Stimulated activated CD4-positive, alpha-beta T cell treated with anti-CD3 and anti-CD28 coated beads, Interleukin-1b, Interleukin-23, amount 100 ng/mL, for 1 hour (primary cell): ENCODE results near the gene COL7A1.
A peak's percentile ranks its signal among the peaks of the same experiment; 100 is the strongest.

ENCODE experiments used
- DNase-seq, 2 donors: peaks; one replicate each; pipeline ENCODE4 v3.0.0-alpha.2; 2020; ENCODE audit warnings: low read depth in 2 of 2

COL7A1 gene

GRCh38 chr3:48595075-48595525 is at the start of gene COL7A1:
TSS of gene COL7A1 (minus strand) at chr3:48595329. CDS start at chr3:48595159, 170 bp downstream.
- DNase-seq = no peak

- DNase-seq = no peak
Observed at GRCh38 chr3:48642605-48643004, 47.5 kb upstream of the COL7A1 start.

DNA sequence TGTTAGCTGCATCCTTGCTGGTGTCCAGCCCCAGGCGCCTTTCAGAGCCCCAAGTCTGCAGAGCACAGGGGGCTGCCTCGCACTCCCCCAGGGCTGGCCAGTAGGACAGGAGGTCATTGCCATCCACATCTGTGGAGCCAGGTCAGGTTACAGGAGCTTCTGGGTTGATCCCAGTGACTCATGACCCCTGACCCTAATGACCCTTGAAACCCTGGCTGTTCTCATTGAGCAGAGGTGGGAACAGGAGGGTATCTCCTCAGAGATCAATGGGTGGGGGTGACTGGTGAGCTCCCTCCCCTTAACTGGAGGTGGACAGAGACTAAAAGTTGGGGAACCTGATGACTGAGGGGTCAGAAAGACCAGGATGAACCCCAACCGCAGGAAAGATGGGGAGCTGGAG is 46.3 kb upstream of the COL7A1 start:
- DNase-seq = no peak

GRCh38 chr3:48639944-48640606 is 44.9 kb upstream of the COL7A1 start:
- DNase-seq = no peak

- no peak for DNase-seq
Observed at GRCh38 chr3:48637305-48637704, 42.2 kb upstream of the COL7A1 start.

- no peak for DNase-seq
Observed at GRCh38 chr3:48636149-48636655, 41.1 kb upstream of the COL7A1 start.

- DNase-seq = peak; percentile 77 to 84
Observed at GRCh38 chr3:48635222-48636021, 40.3 kb upstream of the COL7A1 start, which contains the start of gene SLC26A6. TSS of gene SLC26A6 (minus strand) at chr3:48635461. CDS start at chr3:48635393, 68 bp downstream.

- peak in 1 of 2 donors; percentile 30 for DNase-seq
Observed at GRCh38 chr3:48634661-48635221, 39.6 kb upstream of the COL7A1 start.

DNA sequence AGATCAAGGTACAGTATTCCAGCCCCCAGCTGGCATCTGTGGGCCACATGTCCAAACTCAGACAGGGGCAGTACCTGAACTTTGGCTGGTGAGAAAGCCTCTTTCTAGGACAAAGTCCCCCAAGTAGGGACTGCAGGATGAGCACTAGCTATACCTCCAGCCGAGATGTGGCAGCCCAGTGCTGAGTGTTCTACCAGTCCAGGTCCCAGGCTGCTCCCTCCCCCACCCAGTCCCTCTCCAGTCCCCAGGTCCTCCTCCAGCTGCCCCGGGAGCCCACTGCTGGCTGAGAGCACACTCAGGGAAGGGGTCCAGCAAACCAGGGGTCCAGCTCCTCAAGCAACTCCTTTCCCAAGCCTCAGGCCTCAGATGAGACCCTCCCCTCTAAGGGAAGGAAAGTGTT is 38.6 kb upstream of the COL7A1 start:
- DNase-seq = no peak

GRCh38 chr3:48633256-48633655 is 38.1 kb upstream of the COL7A1 start:
- no peak for DNase-seq

GRCh38 chr3:48631516-48632448 is 36.7 kb upstream of the COL7A1 start:
- DNase-seq = no peak

DNA sequence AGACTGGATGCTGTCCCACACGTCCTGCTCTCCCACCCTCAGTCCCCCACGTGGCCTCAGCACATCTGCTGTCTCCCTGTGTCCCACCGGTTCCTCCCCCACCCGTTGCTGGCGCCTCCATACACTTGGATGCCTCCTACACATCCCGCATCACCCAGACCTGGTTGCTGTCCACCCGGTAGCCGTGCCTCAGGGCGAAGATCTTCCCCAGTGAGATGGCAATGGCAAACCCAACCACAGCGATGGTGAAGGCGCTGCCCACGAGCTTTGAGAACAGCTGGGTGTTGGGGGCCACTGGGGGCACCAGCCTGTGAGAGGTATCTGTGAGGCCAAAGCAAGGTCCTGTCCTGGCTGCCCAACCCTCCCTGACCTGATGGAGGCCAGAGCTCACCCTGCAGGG is 35.7 kb upstream of the COL7A1 start:
- DNase-seq = no peak

DNA sequence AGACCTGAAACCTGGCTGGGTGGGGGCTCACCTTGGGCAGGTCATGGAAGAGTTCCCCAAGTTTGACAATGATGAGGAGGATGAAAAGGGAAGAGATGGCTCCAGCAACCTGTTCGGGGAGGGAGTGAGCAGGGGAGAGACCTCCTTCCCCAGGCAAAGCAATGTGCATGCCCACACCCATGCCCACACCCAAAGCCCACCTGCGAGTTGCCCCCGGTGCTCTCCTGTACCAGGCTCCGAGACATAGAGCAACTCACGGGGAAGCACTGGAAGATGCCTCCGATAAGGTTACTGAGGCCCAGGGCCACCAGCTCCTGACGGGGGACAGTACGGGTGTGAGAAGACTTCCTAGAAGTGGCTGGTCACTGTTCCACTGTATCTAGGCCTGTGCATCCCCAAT is 35.3 kb upstream of the COL7A1 start:
- no peak for DNase-seq

GRCh38 chr3:48629894-48630293 is 34.8 kb upstream of the COL7A1 start:
- no peak for DNase-seq

GRCh38 chr3:48628277-48629017 is 33.3 kb upstream of the COL7A1 start:
- DNase-seq = no peak

DNA sequence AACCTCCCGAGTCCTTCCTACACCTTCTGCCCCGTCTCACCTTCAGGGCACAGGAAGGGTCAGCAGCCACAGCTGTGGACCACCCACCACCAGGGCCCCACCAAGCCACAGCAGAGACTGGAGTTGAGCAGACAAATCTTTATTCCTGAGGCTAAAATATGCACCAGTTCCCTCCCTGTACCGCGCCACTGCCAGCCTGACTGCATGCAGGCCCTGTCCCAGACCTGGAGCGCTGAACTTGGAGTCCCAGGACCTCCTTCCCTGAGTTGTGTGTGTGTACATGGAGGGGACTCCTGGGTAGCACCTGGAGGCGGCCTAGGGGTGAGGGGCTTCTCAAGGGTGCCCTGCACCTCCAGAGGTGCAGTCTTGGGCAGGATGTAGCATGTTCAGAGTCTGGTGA is 30.5 kb upstream of the COL7A1 start:
- no peak for DNase-seq

- no peak for DNase-seq
Observed at GRCh38 chr3:48624767-48625166, 29.6 kb upstream of the COL7A1 start.

DNA sequence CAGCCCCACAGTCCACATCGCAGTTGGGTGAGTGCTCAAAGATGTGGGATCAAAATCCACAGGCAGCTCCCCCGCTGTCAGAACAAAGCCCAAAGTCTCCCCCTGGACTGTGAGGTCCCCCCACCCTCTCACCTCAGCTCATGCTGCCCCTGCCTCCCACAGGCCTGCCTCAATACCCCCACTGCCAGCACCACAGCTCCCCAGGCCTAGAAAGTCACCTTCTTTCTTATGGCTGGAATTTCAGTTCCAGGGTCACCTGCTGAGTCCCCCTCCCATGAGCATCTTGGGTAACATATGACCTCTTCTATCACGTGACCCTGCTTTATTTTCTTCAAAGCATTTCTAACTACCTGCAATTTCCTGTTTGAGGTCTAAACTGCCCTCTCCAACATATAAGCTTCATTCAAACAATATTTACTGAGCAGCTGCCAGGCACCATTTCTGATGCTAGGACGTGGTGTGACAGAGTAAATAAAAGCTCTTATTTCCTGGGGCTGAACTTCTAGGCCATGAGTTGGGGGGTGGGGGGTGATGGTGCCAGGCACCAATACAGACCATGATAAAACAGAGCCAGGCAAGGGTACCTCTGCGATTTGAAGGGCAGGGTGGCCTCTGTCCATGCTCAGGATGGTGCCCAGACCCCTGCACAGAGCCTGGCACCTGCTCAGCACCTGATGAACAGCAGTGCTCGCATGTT is 28.9 kb upstream of the COL7A1 start:
- no peak for DNase-seq

GRCh38 chr3:48621461-48621869 is 26.3 kb upstream of the COL7A1 start, which contains the start of gene TMEM89:
TSS of gene TMEM89 (minus strand) at chr3:48621769. CDS start at chr3:48621756, 13 bp downstream.
- DNase-seq = no peak
